Neural progenitor cell (in vitro differentiated cells): ENCODE data around the gene LKAAEAR1.

Experiments used
- CTCF ChIP-seq: fragments of 200-600 bp; sonication (generic); IDR thresholded peaks from 2 replicates; pipeline ENCODE4 v1.5.1; 2017; ENCODE audit warnings: antibody characterized with exemption, mild to moderate bottlenecking
- EZH2 ChIP-seq: fragments of 200-600 bp; sonication (generic); IDR thresholded peaks from 2 replicates; pipeline ENCODE4 v1.6.1; 2017; ENCODE audit warnings: antibody characterized with exemption, mild to moderate bottlenecking, moderate library complexity

GRCh38 chr20:64095927-64096326 lies 11.7 kb upstream of the LKAAEAR1 start:
- TF ChIP-seq CTCF: no peak
- TF ChIP-seq EZH2: no peak
